Loucy (cell line): ENCODE measurements around the gene CEP112.

Experiments used
- H2AFZ ChIP-seq: fragments of 200-600 bp; sonication (generic); 2 replicates; pipeline ENCODE4 v1.6.0; 2016; ENCODE audit warnings: antibody characterized with exemption, mild to moderate bottlenecking, low read length, moderate library complexity
- H3F3A ChIP-seq: fragments of 200-600 bp; 2 replicates; pipeline ENCODE4 v1.6.0; 2016; ENCODE audit warnings: antibody characterized with exemption, low read depth, mild to moderate bottlenecking
- H3K27me3 ChIP-seq: fragments of 200-600 bp; sonication (generic); 2 replicates; pipeline ENCODE4 v1.6.1; 2014; ENCODE audit warnings: low read length, mild to moderate bottlenecking; ENCODE audit not compliant: insufficient read depth, poor library complexity, severe bottlenecking
- H3K36me3 ChIP-seq: fragments of 200-600 bp; sonication (generic); 2 replicates; pipeline ENCODE4 v1.6.1; 2016; ENCODE audit warnings: low read length; ENCODE audit not compliant: insufficient read depth
- H3K4me1 ChIP-seq: fragments of 200-600 bp; sonication (generic); 2 replicates; pipeline ENCODE4 v1.5.1; 2014; ENCODE audit warnings: low read length, mild to moderate bottlenecking; ENCODE audit not compliant: insufficient read depth, poor library complexity, severe bottlenecking
- H3K4me2 ChIP-seq: fragments of 200-600 bp; sonication (generic); 2 replicates; pipeline ENCODE4 v1.6.0; 2014; ENCODE audit warnings: antibody characterized with exemption, low read length, low read depth, mild to moderate bottlenecking; ENCODE audit not compliant: poor library complexity, severe bottlenecking
- H3K4me3 ChIP-seq: fragments of 200-600 bp; sonication (generic); 2 replicates; pipeline ENCODE4 v1.5.1; 2014; ENCODE audit warnings: low read length, mild to moderate bottlenecking, mixed read lengths; ENCODE audit not compliant: poor library complexity, severe bottlenecking
- H3K79me2 ChIP-seq: fragments of 200-600 bp; sonication (generic); 2 replicates; pipeline ENCODE4 v1.6.1; 2014; ENCODE audit warnings: low read length; ENCODE audit not compliant: insufficient read depth
- H3K9ac ChIP-seq: fragments of 200-600 bp; sonication (generic); 2 replicates; pipeline ENCODE4 v1.6.0; 2014; ENCODE audit warnings: mild to moderate bottlenecking, low read depth, low read length, moderate library complexity; ENCODE audit not compliant: poor library complexity, severe bottlenecking
- H3K9me2 ChIP-seq: fragments of 200-600 bp; sonication (generic); replicated peaks from 2 replicates; pipeline ENCODE4 v1.6.1; 2016; ENCODE audit warnings: low read depth, low read length, mixed read lengths
- H3K9me3 ChIP-seq: fragments of 200-600 bp; sonication (generic); 2 replicates; pipeline ENCODE4 v1.6.1; 2014; ENCODE audit warnings: mild to moderate bottlenecking, antibody characterized with exemption, low read length, low read depth; ENCODE audit not compliant: insufficient read depth
- H4K20me1 ChIP-seq: fragments of 200-600 bp; sonication (generic); 2 replicates; pipeline ENCODE4 v1.6.0; 2014; ENCODE audit warnings: antibody characterized with exemption, low read length, mild to moderate bottlenecking; ENCODE audit not compliant: insufficient read depth, poor library complexity, severe bottlenecking
- CTCF ChIP-seq: fragments of 200-600 bp; sonication (generic); conservative IDR thresholded peaks from 2 replicates; pipeline ENCODE4 v1.5.1; 2014; ENCODE audit warnings: mild to moderate bottlenecking, antibody characterized with exemption, low read length
- EZH2phosphoT487 ChIP-seq: fragments of 200-600 bp; IDR thresholded peaks from 2 replicates; pipeline ENCODE4 v1.6.1; 2018; ENCODE audit warnings: antibody characterized with exemption, mild to moderate bottlenecking, moderate library complexity, borderline replicate concordance

The CEP112 gene

GRCh38 chr17:66150708-66151107 lies 41.2 kb downstream of the CEP112 start:
- H3F3A ChIP-seq, result no peaks in the 10 kb centered on the region
- H3K27me3 ChIP-seq, result no peaks in the 10 kb centered on the region
- H3K36me3 ChIP-seq, result no peaks in the 10 kb centered on the region
- H3K9me3 ChIP-seq, result no peaks in the 10 kb centered on the region
- no peaks in the 10 kb centered on the region for H3K9me2 ChIP-seq
- no peak overlapping the region for H2AFZ ChIP-seq
- H4K20me1 ChIP-seq, result no peaks in the 10 kb centered on the region
- H3K4me2 ChIP-seq, result no peak overlapping the region
- H3K4me1 ChIP-seq, result no peaks in the 10 kb centered on the region
- H3K4me3 ChIP-seq, result no peak overlapping the region
- no peak overlapping the region for H3K9ac ChIP-seq
- no peaks in the 10 kb centered on the region for H3K79me2 ChIP-seq
- no peak for TF ChIP-seq CTCF
- no peak for TF ChIP-seq EZH2phosphoT487

- Histone ChIP-seq H3K9me2 (no peaks in the 10 kb centered on the region), H3K27me3 (no peaks in the 10 kb centered on the region), H3K4me2 (no peak overlapping the region), H4K20me1 (no peaks in the 10 kb centered on the region), H3K79me2 (no peaks in the 10 kb centered on the region), H3K9me3 (no peaks in the 10 kb centered on the region), H2AFZ (no peak overlapping the region), H3F3A (no peaks in the 10 kb centered on the region), H3K9ac (no peak overlapping the region), H3K4me3 (no peak overlapping the region), H3K4me1 (no peaks in the 10 kb centered on the region), H3K36me3 (no peaks in the 10 kb centered on the region)
- TF ChIP-seq EZH2phosphoT487 (no peak), CTCF (no peak)
Observed at GRCh38 chr17:66149562-66149961, 42.4 kb downstream of the CEP112 start.

GRCh38 chr17:66146394-66146793 lies 45.5 kb downstream of the CEP112 start:
- Histone ChIP-seq H3K4me1 (no peaks in the 10 kb centered on the region), H3F3A (no peaks in the 10 kb centered on the region), H3K4me3 (no peak overlapping the region), H3K27me3 (no peaks in the 10 kb centered on the region), H3K9me2 (no peaks in the 10 kb centered on the region), H3K36me3 (no peaks in the 10 kb centered on the region), H4K20me1 (no peaks in the 10 kb centered on the region), H3K9me3 (no peaks in the 10 kb centered on the region), H3K79me2 (no peaks in the 10 kb centered on the region), H3K4me2 (no peak overlapping the region), H3K9ac (no peak overlapping the region), H2AFZ (no peak overlapping the region)
- TF ChIP-seq CTCF (no peak), EZH2phosphoT487 (no peak)
